HG02981 (cell line): ENCODE data around the gene LCN12.

Source experiments
- ATAC-seq: cut with Tn5 transposase; IDR thresholded peaks from one replicate; pipeline ENCODE4 v1.9.1; 2021; ENCODE audit warnings: mild to moderate bottlenecking, moderate library complexity; ENCODE audit not compliant: unreplicated experiment

The LCN12 gene

DNA sequence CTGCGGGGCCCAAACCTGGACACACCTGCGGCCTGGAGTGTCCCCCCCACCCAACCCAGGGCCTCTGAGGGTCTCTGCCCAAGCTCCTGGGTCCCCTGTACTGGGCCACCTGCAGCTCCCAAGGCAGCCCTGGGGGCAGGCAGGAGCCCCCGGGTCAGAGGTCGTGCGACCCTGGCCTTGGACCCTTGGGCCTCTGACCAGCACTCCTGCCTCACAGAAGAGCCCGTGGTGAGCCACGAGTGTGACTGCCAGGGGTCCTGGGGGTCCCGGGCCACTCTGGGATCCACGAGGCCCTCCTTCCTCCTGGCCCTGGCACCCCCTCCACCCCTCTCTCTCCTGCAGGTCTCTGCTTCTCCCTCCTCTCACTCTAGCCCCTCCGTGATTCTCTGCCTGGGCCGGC, 20.3 kb downstream of the LCN12 start:
- ATAC-seq: no peak

DNA sequence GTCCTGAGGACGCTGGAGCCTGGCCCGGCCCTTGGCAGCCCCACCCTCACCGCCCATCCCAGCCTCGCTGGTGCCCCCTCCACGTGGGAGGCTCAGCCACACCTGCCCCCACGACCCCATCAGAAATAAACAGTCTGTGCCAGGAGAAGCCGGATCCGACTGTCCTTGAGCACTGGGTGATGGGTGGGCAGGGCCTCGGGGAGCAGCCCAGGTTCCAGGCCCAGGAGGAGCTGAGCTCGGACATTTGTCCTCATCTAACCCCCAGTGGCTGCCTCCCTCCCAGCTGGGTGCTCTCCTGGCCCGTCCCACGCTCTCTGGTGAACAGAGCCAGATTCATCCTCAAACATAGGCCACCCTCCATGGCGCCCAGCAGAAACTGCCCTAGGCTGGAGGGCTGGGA, 20.7 kb downstream of the LCN12 start:
- no peak for ATAC-seq

DNA sequence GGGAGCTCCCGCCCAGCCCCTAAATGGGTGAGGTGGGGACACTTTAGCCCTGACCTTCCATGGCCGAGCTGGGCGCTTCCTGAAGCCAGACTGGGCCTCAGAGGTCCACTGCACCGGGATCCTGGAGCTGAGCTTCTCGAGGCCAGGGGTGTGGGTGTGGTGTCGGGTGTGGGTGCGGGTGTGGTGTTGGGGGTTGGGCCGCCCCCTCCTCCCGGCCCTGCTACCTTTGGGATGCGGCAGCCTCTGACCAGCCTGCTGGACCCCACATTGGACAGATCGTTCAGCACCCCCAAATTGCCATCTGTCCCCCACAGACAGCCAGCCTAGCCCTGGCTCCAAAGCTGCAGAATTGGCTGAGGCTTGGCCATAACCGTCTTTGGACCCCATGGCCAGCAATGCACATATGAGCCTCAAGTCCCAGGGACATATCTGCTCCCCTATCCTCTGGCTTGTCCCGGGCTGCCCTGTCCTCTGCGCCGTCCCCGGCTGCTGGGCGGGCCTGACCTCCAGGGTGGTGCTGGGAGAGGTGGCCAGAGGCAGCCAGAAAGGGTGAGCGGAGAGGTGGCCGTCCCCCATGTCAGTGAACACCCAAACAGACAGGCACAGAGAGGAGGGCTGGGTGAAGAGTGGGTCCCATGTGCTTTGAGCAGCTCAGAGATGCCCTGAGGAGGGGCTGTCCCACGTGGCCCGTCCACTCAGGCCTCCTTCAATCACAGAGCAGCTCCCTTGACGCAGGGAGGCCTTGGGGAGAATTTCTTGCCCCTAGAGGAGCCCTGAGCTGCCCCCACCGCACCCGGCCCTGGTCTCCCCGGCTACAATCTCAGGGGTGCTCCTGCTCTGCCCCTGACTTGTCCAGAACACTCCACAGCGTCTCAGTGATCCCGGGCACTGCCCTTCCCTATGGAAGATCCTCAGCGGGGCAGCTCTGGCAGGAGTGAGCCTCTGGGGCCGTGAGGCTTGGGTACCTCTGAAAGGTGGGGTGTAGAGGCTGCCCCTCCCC, 21.8 kb downstream of the LCN12 start:
- no peak for ATAC-seq

DNA sequence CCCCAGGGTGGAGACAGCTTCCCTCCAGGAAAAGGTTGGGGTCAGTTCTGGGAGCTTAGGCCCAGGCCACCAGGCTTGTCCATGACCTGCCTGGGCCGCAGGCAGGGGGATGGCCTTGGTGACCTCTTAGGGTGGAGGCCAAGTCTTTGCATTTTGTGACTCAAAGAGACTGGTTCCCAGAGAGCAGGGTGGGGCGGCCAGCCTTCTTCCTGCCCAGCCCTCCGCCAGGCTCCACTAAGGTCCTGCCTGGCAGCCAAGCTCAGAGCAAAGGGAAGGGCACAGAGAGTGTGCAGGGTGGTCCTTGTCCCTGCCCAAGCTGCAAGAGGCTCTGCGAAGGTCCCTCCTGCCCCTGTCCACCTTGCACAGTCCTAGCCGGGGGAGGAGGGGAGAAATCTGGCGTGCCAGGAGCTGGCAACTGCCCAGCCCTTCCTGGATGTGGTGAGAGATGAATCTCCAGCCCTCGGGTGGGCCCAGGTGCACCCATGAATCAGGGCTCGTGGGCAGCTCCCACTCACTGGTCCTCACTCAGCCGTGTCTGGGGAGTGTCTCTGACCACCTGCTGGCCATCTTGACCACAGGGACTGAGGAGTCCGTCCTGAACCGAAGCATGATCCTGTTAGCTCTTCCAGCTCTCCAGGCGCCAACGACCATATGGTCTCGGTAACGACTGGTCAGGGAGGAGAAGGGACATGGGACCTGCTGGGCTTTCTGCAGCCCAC, 22.9 kb downstream of the LCN12 start:
- ATAC-seq: no peak

DNA sequence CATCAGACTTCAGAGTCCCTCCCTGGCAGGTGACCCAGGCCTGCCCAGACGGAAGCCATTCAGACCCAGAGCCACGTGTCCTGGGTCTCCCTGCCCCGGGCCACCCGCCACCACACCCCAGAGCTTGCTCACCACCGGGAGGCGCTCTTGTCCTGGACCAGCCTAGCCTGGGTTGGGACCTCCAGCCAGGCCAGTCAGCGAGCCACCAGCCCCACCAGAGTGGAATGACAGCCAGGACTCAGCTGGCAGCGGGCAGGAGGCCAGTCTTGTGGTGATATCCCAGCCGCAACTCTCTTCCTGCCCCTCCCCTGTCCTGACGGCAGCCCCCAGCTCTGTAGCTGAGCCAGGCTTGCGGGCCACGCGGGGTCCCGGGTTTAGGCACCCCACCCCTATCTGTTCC, 23.6 kb downstream of the LCN12 start:
- ATAC-seq: no peak

DNA sequence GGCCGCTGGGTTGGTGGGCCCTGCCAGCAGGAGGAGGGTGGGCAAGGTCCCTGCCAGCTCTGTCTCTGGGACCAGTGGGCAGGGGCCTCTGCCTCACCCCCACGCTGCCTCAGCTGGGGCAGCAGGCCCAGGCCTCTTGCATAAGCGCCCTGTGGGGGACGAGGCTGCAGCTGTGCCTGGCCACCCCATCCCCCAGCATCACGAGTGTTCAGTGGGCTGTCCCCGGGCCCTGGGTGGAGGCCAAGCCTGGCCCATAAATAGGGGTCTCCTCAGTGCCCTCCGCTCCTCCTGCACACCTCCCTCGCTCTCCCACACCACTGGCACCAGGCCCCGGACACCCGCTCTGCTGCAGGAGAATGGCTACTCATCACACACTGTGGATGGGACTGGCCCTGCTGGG, 25.1 kb downstream of the LCN12 start, which contains the start of gene PTGDS:
PTGDS (plus strand) TSS at position 282 of the 400 bp plus-strand sequence; CDS start at position 357, 75 bp downstream.
- no peak for ATAC-seq

DNA sequence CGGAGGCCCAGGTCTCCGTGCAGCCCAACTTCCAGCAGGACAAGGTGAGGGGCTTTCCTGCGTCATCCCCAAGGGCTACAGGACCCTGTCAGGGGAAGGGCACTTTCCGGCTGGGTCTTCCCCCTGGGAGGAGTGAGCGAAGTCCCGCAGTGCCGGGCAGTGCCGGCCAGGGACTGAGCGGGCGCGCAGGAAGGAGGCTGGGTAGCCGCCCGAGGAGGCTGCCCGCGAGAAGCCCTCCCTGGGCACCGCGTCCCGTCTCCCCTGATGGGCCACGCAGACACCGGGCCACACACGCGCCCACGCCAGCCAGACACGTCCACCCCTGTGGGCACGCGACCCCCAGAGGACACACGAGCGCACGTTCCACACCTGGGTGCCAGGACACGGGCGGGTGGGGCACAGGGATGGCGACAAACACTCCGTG, 25.6 kb downstream of the LCN12 start:
- no peak for ATAC-seq

DNA sequence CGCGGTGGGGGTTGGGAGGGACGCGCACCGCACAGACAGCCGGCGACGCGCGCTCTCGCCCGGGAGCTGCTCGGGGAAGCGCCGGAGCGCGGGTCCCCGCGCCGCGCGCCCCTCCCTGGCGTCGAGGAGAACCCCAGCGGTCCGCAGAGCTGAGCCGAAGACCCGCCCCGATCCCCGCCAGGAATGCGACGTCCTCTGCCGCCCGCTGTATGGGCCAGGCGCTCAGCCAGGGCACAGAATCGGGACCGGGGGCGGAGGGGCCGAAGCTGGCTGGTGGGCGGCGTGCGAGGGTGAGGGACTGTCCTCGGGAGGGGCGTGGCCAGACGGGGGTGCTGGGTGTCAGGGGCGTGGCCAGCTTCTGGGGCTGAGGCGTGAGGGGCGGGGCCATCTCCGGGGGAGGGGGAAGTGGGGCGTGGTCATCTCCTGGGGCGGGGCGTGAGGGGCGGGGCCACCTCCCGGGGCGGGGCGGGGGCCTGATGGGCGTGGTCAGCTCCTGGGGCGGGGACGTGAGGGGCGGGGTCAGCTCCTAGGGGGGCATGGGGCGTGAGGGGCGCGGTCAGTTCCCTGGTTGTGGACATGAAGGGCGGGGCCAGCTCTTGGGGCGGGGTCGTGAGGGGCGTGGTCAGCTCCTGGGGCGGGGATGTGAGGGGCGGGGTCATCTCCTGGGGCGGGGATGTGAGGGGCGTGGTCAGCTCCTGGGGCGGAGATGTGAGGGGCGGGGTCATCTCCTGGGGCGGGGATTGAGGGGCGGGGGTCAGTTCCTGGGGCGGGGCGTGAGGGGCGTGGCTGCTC, 26.2 kb downstream of the LCN12 start:
- ATAC-seq: no peak

DNA sequence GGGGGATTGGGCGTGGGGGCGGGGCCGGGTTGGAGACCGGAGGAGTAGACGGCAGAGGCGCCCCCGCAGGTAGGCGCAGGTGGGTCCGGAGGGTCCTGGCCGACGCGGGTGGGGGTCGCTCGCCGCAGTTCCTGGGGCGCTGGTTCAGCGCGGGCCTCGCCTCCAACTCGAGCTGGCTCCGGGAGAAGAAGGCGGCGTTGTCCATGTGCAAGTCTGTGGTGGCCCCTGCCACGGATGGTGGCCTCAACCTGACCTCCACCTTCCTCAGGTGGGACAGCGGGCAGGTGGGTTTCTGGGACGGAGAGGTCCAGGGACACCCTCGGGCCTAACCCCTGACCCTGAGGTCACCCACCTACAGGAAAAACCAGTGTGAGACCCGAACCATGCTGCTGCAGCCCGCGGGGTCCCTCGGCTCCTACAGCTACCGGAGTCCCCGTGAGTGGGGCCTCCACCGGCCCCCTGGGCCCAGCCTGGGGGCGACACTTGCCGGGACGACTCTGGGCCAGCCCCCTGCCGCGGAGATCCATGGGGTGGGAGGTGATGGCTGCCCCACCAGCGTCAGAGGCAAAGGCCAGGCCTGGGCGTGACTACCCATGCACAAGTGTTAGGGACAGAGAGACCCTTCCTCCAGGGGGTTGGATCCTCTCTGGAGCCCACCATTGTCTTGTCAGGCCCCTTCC, 26.9 kb downstream of the LCN12 start:
- no peak for ATAC-seq

DNA sequence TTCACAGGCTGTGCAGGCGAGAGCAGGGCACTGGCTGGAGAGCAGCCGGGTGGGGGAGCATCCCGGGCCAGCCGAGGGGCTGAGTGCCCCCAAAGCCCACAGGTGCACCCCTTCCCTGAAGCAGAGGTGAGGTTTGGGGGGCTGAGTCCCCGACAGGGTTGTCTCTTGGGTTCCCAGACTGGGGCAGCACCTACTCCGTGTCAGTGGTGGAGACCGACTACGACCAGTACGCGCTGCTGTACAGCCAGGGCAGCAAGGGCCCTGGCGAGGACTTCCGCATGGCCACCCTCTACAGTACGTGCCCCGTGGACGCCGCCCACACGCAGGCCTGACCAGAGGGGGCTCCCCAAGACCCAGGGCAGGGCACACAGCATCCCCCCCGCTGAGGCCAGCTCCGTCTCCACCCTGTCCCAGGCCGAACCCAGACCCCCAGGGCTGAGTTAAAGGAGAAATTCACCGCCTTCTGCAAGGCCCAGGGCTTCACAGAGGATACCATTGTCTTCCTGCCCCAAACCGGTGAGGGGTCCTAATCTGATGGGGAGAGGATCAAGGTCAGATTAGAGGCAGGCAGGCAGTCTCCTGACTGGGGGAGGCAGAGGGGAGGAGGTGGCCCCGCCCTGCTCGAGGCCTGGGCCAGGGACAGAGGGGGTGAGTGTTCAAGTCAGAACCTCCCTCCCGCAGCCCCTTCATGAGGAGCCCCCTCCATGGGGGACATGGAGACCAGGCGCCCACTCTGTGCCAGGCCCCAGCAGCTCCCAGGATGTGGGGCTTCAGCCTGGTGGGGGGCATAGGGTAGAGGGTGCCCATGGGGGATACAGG, 27.9 kb downstream of the LCN12 start:
- ATAC-seq: no peak

DNA sequence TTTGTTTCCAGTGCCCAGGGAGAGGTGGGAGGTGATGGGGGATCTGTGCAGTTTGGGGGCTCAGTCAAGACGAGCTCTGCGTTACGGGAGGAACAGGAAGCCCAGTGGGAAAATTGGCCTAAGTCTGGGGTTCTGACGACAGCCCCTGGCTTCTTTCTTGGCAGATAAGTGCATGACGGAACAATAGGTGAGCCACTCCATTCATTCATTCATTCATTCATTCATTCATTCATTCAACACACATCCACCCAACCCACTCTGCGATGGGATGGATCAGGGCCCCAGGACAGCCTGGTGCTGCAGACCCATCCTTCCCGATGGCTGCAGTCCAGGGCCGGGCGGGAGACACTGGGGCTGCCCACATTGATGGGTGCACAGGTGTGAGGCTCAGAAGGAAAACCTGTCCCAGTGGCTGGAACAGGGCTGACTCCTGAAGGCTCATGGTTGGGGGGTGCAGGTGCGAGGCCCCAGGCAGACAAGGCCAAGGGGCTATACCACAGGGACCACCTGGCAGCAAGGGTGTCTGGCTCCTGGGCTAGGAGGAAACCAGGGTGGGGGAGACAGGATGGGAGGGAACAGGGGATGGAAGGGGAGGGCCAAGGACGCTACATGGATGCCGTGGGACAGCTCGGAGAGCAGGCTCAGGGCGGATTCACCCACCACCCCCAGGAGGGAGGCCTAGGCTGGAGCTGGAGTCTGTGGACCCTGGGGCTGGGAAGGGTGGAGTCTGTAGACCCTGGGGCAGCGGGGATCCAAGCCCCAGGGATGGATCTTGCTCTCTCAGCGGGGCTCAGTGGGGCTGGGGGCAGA, 28.8 kb downstream of the LCN12 start:
- no peak for ATAC-seq

DNA sequence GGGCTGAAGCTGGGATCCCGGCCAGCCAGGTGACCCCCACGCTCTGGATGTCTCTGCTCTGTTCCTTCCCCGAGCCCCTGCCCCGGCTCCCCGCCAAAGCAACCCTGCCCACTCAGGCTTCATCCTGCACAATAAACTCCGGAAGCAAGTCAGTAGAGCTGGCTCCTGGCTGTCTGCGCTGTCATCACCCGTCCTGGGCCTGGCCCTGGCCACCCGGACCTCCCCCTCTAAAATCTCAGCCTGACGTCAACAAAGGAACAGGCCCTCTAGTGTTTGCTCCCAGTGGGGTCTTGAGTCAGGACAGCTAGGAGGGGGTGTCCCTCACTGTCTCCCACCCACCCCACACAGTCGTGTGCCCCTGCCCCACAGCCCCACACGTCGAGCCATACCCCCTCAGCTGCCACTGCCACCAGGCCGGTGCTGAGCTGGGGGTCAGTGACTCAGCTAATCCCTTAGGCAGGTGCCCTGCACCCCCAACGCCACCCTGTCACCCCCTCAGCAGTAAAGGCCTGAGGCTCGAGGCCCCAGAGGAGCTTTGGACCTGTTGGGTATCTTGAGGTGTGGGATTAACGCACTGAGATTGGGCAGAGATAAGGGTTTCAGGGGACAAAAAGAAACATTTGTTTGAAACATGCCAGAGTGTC, 29.6 kb downstream of the LCN12 start:
- ATAC-seq: no peak

DNA sequence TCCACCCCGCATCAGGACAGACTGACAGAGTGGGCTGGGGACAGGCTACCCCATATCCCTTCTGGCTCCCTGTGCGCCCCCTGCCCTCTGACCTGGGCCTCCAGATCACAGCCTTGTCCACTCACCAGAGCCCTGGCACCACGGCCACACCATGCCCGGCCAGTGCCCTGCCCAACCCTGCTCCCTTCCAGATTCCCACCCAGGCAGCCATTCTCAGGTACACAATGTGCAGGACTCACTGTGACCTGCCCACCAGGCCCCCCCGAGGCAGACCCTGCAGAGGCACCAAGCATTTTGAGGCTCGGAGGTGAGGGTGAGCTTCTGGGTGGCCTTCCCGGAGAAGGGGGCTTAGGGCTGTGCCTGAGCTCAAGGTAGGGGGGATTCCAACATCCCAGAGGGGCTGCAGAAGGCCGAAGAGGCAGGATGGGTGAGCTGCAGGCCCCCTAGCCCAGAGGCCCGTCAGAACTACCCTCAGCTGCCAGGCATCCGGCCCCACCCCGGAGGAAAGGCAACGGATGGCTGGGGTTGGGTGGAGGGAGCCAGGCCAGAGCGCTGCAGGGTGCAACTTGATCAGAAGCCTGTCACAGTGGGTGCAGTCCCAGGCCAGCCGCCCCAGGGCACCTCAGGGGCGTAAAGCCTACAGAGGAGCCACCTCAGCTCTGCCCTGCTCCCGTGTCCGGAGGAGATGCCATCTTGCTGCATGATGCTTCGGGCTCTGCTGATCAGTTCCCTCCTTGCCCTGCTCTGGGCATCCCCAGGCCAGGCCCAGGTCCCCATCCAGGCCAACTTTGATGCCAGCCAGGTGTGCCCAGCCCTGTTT, 30.4 kb downstream of the LCN12 start, which contains the start of gene LCNL1:
LCNL1 (plus strand) TSS at position 762 of the 820 bp plus-strand sequence. CDS start 594 bp downstream, outside the sequence.
- no peak for ATAC-seq

DNA sequence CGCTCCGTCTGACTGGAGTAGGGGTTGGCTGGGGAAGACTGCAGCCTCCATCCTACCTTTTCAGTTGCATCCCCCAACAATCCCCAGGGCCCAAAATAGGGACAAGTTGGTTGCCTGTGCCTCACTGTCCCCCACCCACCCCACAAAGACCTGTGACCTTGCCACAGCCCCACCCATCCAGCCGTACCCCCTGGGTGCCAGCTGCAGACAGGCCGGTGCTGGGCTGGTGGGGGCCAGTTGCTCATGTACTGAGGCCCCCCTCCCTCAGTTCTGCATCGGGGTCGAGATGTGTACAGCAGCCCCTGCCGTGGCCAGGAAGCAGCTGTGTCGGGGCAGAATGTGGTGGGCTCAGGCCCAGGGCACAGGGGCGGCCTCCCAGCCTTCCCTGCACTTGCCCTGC, 31.1 kb downstream of the LCN12 start:
- ATAC-seq: no peak

DNA sequence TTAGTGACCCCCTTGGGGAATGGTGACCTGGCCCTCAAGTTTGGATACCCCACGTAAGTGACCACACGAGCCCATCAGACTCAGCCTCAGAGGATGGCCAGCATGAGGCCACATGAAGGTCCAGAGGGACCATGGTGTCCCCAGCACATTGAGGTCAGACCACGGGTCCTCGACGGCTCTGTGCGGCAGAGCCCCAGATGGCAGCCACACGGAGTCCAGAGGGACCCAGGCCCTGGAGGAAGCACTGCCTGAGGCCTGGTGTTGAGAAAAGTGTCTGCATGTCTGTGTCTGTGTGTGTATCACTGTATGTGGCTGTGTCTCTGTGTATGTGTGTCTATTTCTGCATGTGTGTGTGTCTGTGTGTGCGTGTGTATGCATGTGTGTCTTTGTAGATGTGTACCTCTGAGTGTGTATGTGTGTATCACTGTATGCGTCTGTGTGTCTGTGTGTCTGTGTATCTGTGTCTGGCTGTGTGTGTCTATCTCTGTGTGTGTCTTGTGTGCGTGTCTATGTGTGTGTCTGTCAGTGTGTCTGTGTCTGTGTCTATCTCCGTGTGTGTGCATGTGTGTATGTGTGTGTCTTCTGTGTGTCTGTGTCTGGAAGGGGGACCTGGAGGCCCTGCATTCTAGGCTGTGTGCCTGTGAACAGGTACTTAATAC, 31.7 kb downstream of the LCN12 start:
- ATAC-seq: no peak

DNA sequence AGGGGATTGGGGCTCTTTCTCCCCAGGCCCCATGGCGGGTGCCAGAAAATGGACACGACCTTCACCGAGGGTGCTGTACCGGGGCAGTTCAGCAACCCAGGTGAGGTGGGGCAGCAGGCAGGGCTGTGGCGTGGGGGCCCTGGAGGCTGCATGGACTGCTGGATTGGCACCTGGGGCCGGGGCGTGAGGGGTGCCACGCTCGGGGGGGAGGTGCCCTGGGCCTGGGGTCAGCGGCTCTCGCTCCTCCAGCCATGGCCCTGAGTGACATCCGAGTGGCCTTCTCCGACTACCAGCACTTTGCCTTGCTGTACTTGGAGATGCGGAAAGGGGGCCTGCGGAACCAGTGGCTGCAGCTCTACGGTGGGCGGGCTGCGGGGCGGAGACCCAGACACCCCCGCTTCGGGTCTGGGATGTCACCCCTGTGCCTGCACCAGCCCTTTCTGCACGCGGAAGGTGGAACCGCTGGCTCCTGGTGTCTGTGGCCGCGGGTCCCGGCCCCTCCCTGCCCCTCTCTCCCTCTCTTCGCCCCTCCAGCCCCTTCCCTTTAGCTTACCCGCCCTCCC, 32.5 kb downstream of the LCN12 start:
- ATAC-seq: no peak
